IMR-90 (cell line): ENCODE measurements around the gene PFKL.

Source experiments
- BHLHE40 ChIP-seq: fragments of 150-350 bp; IDR thresholded peaks from 2 replicates; pipeline ENCODE4 v1.6.1; 2016; ENCODE audit warnings: mild to moderate bottlenecking, low read depth, low read length
- CHD1 ChIP-seq: IDR thresholded peaks from 2 replicates; pipeline ENCODE4 v1.6.1; 2012; ENCODE audit warnings: low read depth, low read length, improper control_type of control experiment
- MAZ ChIP-seq: IDR thresholded peaks from 2 replicates; pipeline ENCODE4 v1.6.1; 2012; ENCODE audit warnings: low read depth, mild to moderate bottlenecking, low read length, improper control_type of control experiment, moderate library complexity, borderline replicate concordance
- MXI1 ChIP-seq: IDR thresholded peaks from 2 replicates; pipeline ENCODE4 v1.6.1; 2012; ENCODE audit warnings: low read depth, mild to moderate bottlenecking, low read length, moderate library complexity, borderline replicate concordance
- POLR2A ChIP-seq: IDR thresholded peaks from 2 replicates; pipeline ENCODE4 v1.6.1; 2012; ENCODE audit warnings: mild to moderate bottlenecking, low read depth, low read length
- RAD21 ChIP-seq: IDR thresholded peaks from 2 replicates; pipeline ENCODE4 v1.6.1; 2012; ENCODE audit warnings: low read length, improper control_type of control experiment
- RCOR1 ChIP-seq: IDR thresholded peaks from 2 replicates; pipeline ENCODE4 v1.6.1; 2012; ENCODE audit warnings: mild to moderate bottlenecking, low read length, improper control_type of control experiment; ENCODE audit not compliant: insufficient replicate concordance
- SMC3 ChIP-seq: fragments of 150-350 bp; IDR thresholded peaks from 2 replicates; pipeline ENCODE4 v1.6.1; 2016; ENCODE audit warnings: low read depth, mild to moderate bottlenecking, antibody characterized with exemption, low read length, moderate library complexity
- TF ChIP-seq, protein P1 (sequence below): conservative IDR thresholded peaks from 2 replicates; pipeline ENCODE4 v1.5.1; 2012; ENCODE audit warnings: mild to moderate bottlenecking, low read depth, low read length, improper control_type of control experiment

DNA sequence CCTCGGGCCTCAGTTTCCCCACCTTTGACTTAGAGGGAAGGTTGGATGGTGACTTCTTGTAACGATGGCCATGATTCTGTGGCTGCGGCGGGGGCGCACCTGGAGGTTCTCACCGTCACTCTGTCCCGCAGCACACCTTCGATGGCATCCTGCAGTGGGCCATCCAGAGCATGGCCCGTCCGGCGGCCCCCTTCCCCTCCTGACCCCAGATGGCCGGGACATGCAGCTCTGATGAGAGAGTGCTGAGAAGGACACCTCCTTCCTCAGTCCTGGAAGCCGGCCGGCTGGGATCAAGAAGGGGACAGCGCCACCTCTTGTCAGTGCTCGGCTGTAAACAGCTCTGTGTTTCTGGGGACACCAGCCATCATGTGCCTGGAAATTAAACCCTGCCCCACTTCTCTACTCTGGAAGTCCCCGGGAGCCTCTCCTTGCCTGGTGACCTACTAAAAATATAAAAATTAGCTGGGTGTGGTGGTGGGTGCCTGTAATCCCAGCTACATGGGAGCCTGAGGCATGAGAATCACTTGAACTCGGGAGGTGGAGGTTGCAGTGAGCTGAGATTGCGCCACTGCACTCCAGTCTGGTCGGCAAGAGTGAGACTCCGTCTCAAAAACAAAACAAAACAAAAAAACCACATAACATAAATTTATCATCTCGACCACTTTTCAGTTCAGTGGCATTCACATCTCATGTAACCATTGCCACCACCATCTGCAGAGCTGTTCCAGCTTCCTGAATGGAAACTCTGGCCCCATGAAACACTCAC lies 2.1 kb upstream of the PFKL start:
- TF ChIP-seq, protein P1, sequence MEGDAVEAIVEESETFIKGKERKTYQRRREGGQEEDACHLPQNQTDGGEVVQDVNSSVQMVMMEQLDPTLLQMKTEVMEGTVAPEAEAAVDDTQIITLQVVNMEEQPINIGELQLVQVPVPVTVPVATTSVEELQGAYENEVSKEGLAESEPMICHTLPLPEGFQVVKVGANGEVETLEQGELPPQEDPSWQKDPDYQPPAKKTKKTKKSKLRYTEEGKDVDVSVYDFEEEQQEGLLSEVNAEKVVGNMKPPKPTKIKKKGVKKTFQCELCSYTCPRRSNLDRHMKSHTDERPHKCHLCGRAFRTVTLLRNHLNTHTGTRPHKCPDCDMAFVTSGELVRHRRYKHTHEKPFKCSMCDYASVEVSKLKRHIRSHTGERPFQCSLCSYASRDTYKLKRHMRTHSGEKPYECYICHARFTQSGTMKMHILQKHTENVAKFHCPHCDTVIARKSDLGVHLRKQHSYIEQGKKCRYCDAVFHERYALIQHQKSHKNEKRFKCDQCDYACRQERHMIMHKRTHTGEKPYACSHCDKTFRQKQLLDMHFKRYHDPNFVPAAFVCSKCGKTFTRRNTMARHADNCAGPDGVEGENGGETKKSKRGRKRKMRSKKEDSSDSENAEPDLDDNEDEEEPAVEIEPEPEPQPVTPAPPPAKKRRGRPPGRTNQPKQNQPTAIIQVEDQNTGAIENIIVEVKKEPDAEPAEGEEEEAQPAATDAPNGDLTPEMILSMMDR: peak; percentile 92
- TF ChIP-seq MXI1: no peak
- TF ChIP-seq POLR2A: peak; percentile 50; the same call in 1 of the 2 replicates
- TF ChIP-seq RAD21: peak; percentile 95
- TF ChIP-seq SMC3: peak; percentile 95
- TF ChIP-seq BHLHE40: 0 out of 2 replicates have a peak, but pooled peaks have one; percentile 18
- no peak for TF ChIP-seq MAZ
- TF ChIP-seq RCOR1: no peak
- TF ChIP-seq CHD1: no peak
